Endodermal cell (in vitro differentiated cells): ENCODE measurements around the gene ZBTB39. TPM values are rescaled to one million over a fixed set of nuclear protein-coding genes. Genes with fewer than 3 reads are reported as not detected.

ENCODE experiments used
- DNase-seq: peaks from one replicate; pipeline ENCODE4 v3.0.0-alpha.2; 2017
- H3K27ac ChIP-seq: 2 replicates; pipeline ENCODE4 v1.5.1; 2013; ENCODE audit warnings: mild to moderate bottlenecking, low read depth, low read length, moderate library complexity
- H3K27me3 ChIP-seq: 2 replicates; pipeline ENCODE4 v1.6.1; 2013; ENCODE audit warnings: mild to moderate bottlenecking, low read length, moderate library complexity; ENCODE audit not compliant: insufficient read depth, control insufficient read depth, poor library complexity, severe bottlenecking
- H3K36me3 ChIP-seq: 2 replicates; pipeline ENCODE4 v1.7.0; 2013; ENCODE audit warnings: mild to moderate bottlenecking, low read length, moderate library complexity; ENCODE audit not compliant: control insufficient read depth, insufficient read depth
- H3K4me1 ChIP-seq: one replicate; pipeline ENCODE4 v1.7.0; 2013; ENCODE audit warnings: low read length; ENCODE audit not compliant: control insufficient read depth, insufficient read depth
- H3K4me3 ChIP-seq: 2 replicates; pipeline ENCODE4 v1.5.1; 2013; ENCODE audit warnings: mild to moderate bottlenecking, low read length, moderate library complexity
- H3K9ac ChIP-seq: 2 replicates; pipeline ENCODE4 v1.6.1; 2013; ENCODE audit warnings: mild to moderate bottlenecking, low read length, moderate library complexity; ENCODE audit not compliant: poor library complexity, severe bottlenecking; ENCODE audit errors: extremely low read depth
- H3K9me3 ChIP-seq: 2 replicates; pipeline ENCODE4 v1.6.1; 2013; ENCODE audit warnings: mild to moderate bottlenecking, low read length, moderate library complexity; ENCODE audit not compliant: control insufficient read depth
- H3K27ac Mint-ChIP-seq: 2 replicates; pipeline ENCODE4 v1.8.0; 2020; ENCODE audit warnings: mixed read lengths
- H3K27me3 Mint-ChIP-seq: 2 replicates; pipeline ENCODE4 v1.8.0; 2021; ENCODE audit warnings: mild to moderate bottlenecking, mixed read lengths; ENCODE audit not compliant: insufficient read depth
- H3K36me3 Mint-ChIP-seq: 2 replicates; pipeline ENCODE4 v1.8.0; 2020; ENCODE audit warnings: low read depth, mixed read lengths
- H3K4me1 Mint-ChIP-seq: 2 replicates; pipeline ENCODE4 v1.8.0; 2020; ENCODE audit warnings: mixed read lengths
- H3K4me3 Mint-ChIP-seq: 2 replicates; pipeline ENCODE4 v1.8.0; 2020; ENCODE audit warnings: mild to moderate bottlenecking, moderate library complexity, mixed read lengths
- H3K9me3 Mint-ChIP-seq: 2 replicates; pipeline ENCODE4 v1.8.0; 2020; ENCODE audit warnings: mild to moderate bottlenecking, mixed read lengths
- CTCF ChIP-seq: fragments of 200-600 bp; sonication (generic); conservative IDR thresholded peaks from 2 replicates; pipeline ENCODE4 v1.5.0; 2021; ENCODE audit warnings: antibody characterized with exemption, mild to moderate bottlenecking
- WGBS, 2 experiments: methylation state at CpG; one replicate each; pipeline versions ENCODE4 v1.1.5 to v1.1.7; 2013; ENCODE audit warnings: missing lambda C conversion rate in 2 of 2, mixed read lengths in 1 of 2; ENCODE audit not compliant: insufficient coverage in 1 of 2, insufficient read length in 1 of 2; 5-methylcytosine and 5-hydroxymethylcytosine counted together
- total RNA-seq, 2 donors: library from RNA; stranded (reverse); fragmentation: NEBNext Ultra II Directional in 1 of 2; extraction: Animal tissue kit (Norgen Biotek cat#: 25700) in 1 of 2; gene quantifications; 2 replicates in 1 of 2; 3 replicates in 1 of 2; pipeline ENCODE4 v1.2.1, GENCODE V29; 2021

The ZBTB39 gene
- total RNA-seq, 2 donors from 2014 or later, result 22.1 to 25.7 TPM

DNA sequence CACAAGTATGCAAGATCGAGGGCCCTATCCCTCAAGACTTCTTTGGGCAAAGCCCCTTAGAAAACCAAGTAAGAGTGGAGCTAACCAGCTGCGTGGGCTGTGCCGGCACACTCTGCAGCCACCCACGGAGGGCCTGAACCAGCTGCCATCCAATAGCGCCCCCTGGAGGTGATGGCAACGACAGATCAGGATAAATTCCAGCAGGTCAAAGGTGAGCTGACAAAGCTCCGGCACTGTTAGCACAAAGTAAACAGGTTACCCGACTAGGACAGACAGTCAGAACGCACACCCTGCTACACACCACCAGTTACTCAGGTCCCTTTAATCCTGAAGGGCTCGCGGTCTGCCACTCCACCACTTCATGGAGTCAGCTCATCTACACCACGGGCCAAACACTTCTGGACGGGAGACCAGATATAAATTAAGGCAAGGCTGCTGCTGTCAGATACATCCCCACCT lies 4.9 kb downstream of the ZBTB39 start:
- no peaks in the 10 kb centered on the region for H3K27me3 ChIP-seq
- H3K36me3 Mint-ChIP-seq, result peaks cover 48% of the 10 kb centered on the region
- WGBS, 2 experiments, result 63 to 68% methylated on average over 12 to 13 of the region's 13 CpGs
- peaks cover 15% of the 10 kb centered on the region for H3K4me1 Mint-ChIP-seq
- H3K36me3 ChIP-seq, result peaks cover 51% of the 10 kb centered on the region
- H3K27ac Mint-ChIP-seq, result peak overlapping the region; percentile 55
- no peak overlapping the region for H3K4me3 ChIP-seq
- H3K9me3 ChIP-seq, result no peaks in the 10 kb centered on the region
- DNase-seq, result peak; percentile 97
- H3K9me3 Mint-ChIP-seq, result no peaks in the 10 kb centered on the region
- H3K4me3 Mint-ChIP-seq, result no peak overlapping the region
- H3K27me3 Mint-ChIP-seq, result no peaks in the 10 kb centered on the region
- TF ChIP-seq CTCF, result peak; percentile 95
- H3K4me1 ChIP-seq, result peaks cover 6% of the 10 kb centered on the region
- H3K27ac ChIP-seq, result no peak overlapping the region
- no peak overlapping the region for H3K9ac ChIP-seq

- 69 to 94% methylated on average over 1 of the region's 1 CpG for WGBS, 2 experiments
- no peaks in the 10 kb centered on the region for H3K9me3 Mint-ChIP-seq
- no peak for DNase-seq
- H3K27ac ChIP-seq, result no peak overlapping the region
- H3K27me3 Mint-ChIP-seq, result no peaks in the 10 kb centered on the region
- peaks cover 12% of the 10 kb centered on the region for H3K4me1 Mint-ChIP-seq
- H3K9me3 ChIP-seq, result no peaks in the 10 kb centered on the region
- H3K36me3 Mint-ChIP-seq, result peaks cover 52% of the 10 kb centered on the region
- no peak overlapping the region for H3K4me3 Mint-ChIP-seq
- peaks cover 51% of the 10 kb centered on the region for H3K36me3 ChIP-seq
- H3K4me1 ChIP-seq, result peaks cover 6% of the 10 kb centered on the region
- no peak overlapping the region for H3K27ac Mint-ChIP-seq
- no peaks in the 10 kb centered on the region for H3K27me3 ChIP-seq
- no peak overlapping the region for H3K4me3 ChIP-seq
- no peak overlapping the region for H3K9ac ChIP-seq
- TF ChIP-seq CTCF, result no peak
Observed at GRCh38 chr12:57000393-57000792, 6.0 kb downstream of the ZBTB39 start.

GRCh38 chr12:56999456-56999855 lies 6.9 kb downstream of the ZBTB39 start:
- WGBS, 2 experiments, result 92 to 100% methylated on average over 2 to 4 of the region's 4 CpGs
- Mint-ChIP-seq H3K27me3 (no peaks in the 10 kb centered on the region), H3K4me1 (peaks cover 5% of the 10 kb centered on the region), H3K36me3 (peaks cover 53% of the 10 kb centered on the region), H3K4me3 (no peak overlapping the region), H3K9me3 (no peaks in the 10 kb centered on the region), H3K27ac (no peak overlapping the region)
- no peaks in the 10 kb centered on the region for H3K9me3 ChIP-seq
- peaks cover 6% of the 10 kb centered on the region for H3K4me1 ChIP-seq
- H3K27me3 ChIP-seq, result no peaks in the 10 kb centered on the region
- no peak overlapping the region for H3K9ac ChIP-seq
- DNase-seq, result no peak
- no peak overlapping the region for H3K27ac ChIP-seq
- no peak overlapping the region for H3K4me3 ChIP-seq
- TF ChIP-seq CTCF, result no peak
- H3K36me3 ChIP-seq, result peaks cover 47% of the 10 kb centered on the region
